ENCODE data around the gene LRRTM4.
"Not testable (repeated sequence)": the region's sequence is repeated elsewhere in the genome, so short reads cannot be mapped to it uniquely, and the experiment has no call there.

LRRTM4 gene

DNA sequence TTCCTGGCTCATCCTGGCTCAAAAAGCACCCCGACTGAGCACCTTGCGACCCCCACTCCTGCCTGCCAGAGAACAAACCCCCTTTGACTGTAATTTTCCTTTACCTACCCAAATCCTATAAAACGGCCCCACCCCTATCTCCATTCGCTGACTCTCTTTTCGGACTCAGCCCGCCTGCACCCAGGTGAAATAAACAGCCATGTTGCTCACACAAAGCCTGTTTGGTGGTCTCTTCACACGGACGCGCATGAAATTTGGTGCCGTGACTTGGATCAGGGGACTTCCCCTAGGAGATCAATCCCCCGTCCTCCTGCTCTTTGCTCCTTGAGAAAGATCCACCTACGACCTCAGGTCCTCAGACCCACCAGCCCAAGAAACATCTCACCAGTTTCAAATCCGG lies 433.8 kb downstream of the LRRTM4 start:
- not testable (repeated sequence) for DNase-seq (ENCODE audit: low read depth in 1 of 2, low spot score in 1 of 2)

DNA sequence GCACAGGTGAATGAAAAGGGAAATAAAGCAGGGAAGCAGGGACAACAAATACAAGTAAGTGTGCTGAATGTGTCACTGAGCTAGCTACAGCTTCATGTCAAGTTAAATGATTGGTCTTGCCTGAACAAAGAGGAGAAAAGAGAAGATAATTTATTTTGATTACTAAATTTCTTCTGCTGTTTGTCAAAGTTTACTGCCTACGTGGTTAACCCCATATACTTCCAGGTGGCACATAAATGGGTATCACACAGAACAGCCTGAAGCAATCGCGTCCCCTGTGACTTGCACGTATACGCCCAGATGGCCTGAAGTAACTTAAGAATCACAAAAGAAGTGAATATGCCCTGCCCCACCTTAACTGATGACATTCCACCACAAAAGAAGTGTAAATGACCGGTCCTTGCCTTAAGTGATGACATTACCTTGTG lies 434.2 kb downstream of the LRRTM4 start:
- DNase-seq (ENCODE audit: low read depth in 1 of 2, low spot score in 1 of 2): no peak

DNA sequence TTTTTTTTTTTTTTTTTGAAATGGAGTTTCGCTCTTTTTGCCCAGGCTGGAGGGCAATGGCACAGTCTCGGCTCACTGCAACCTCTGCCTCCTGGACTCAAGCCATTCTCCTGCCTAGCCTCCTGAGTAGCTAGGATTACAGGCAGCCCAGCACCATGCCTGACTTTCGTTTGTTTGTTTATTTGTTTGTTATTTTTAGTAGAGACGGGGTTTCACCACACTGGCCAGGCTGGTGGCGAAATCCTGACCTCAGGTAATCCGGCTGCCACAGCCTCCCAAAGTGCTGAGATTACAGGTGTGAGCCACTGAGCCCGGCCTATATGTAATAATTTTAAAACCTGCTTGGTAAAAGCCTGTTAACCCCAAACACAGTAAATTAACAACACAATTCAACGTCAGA lies 435.7 kb downstream of the LRRTM4 start:
- DNase-seq (ENCODE audit: low read depth in 1 of 2, low spot score in 1 of 2): no peak

GRCh38 chr2:77086051-77086450 lies 436.1 kb downstream of the LRRTM4 start:
- no peak for DNase-seq (ENCODE audit: low read depth in 1 of 2, low spot score in 1 of 2)

DNA sequence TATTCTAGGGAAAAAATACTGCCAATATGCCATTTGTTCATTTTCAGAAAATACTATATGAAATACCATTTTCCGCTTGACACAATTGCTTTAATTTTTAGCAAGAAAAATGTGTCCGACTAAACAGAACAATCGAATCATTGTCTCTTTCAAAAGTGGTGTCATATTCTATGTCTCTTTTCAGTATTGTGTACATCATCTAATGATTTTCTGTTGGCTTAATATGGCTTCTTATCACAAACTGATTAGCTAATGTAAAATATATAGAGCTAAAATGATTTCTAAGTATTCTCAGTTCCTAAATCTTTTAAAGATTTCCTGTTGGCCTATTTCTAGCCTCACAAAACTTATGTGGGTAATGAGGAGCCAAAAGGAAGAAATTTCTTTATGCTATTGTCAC lies 436.6 kb downstream of the LRRTM4 start:
- DNase-seq (ENCODE audit: low read depth in 1 of 2, low spot score in 1 of 2): no peak

GRCh38 chr2:77081597-77081996 lies 440.6 kb downstream of the LRRTM4 start:
- no peak for DNase-seq (ENCODE audit: low read depth in 1 of 2, low spot score in 1 of 2)

- DNase-seq (ENCODE audit: low read depth in 1 of 2, low spot score in 1 of 2): no peak
These were observed 457.9 kb downstream of the LRRTM4 start for GRCh38 chr2:77064324-77064723.

GRCh38 chr2:77054938-77055337 lies 467.2 kb downstream of the LRRTM4 start:
- no peak for DNase-seq (ENCODE audit: low read depth in 1 of 2, low spot score in 1 of 2)

DNA sequence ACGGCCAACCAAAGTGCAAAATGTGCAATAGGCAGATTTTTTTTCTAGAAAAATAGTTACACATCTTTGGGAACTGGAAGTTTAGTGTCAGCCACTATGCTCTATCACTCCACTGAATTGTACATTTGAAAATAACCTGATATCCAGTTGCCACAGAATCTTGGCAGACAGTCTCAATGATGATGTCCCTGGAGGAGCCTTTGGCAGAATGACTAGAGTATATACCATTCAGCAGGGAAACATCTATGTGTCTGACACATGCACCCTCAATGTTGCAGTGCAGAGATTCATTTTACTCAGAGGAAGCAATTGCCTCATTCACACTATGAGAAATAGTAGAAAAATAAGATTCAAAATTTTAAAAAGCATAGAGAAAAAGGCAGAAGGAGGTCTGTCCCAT lies 475.8 kb downstream of the LRRTM4 start:
- DNase-seq (ENCODE audit: low read depth in 1 of 2, low spot score in 1 of 2): no peak

DNA sequence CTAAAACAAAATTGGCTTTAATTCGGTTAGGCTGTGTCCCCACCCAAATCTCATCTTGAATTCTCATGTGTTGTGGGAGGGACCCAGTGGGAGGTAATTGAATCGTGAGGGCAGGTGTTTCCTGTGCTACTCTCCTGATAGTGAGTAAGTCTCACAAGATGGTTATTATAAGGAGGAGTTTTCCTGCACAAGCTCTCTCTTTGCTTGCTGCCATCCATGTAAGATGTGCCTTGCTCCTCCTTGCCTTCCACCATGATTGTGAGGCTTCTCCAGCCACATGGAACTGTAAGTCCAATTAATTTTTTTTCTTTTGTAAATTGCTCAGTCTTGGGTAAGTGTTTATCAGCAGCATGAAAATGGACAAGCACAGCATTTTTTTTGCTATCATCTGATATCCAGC lies 476.7 kb downstream of the LRRTM4 start:
- not testable (repeated sequence) for DNase-seq (ENCODE audit: low read depth in 1 of 2, low spot score in 1 of 2)

DNA sequence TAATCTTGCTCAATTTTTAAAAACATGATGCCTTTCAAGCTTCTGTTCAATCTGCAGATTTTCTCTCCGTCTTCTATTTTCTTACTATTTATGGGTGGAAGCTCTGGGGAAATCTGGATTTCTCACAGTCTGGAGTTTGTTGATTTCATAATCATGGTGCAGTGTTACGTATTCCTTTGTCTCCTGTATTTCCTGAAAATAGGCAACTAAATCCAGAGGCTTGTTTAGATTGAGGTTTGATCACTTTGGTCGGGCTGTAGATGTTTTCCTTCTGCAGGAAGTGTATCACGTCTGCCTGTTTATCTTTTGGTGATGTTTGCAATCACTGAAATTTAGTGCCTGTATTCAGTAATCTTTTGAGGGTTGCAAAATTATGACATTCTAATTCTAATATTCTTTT lies 487.7 kb downstream of the LRRTM4 start:
- DNase-seq (ENCODE audit: low read depth in 1 of 2, low spot score in 1 of 2): no peak

GRCh38 chr2:77029237-77029636 lies 492.9 kb downstream of the LRRTM4 start:
- not testable (repeated sequence) for DNase-seq (ENCODE audit: low read depth in 1 of 2, low spot score in 1 of 2)

GRCh38 chr2:77028032-77028600 lies 494.1 kb downstream of the LRRTM4 start:
- no peak for DNase-seq (ENCODE audit: low read depth in 1 of 2, low spot score in 1 of 2)

GRCh38 chr2:77025714-77026113 lies 496.5 kb downstream of the LRRTM4 start:
- no peak for DNase-seq (ENCODE audit: low read depth in 1 of 2, low spot score in 1 of 2)

DNA sequence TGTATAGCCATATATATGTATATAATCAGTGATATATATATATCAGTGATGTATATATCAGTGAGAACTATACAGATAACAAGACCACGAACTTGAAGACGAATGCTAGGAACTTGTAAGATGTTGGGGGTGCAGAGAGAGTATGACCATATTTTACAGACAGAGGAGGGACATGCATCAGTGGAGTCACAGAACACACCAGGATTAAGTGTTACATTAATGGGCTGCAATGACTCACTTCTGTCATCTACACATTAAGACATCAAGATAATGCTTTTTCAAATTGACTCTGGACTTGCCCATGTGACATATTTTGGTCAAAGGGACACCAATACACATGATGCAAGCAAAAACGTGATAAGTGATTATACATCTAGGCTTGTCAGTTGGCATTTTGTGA lies 501.0 kb downstream of the LRRTM4 start:
- DNase-seq (ENCODE audit: low read depth in 1 of 2, low spot score in 1 of 2): no peak

- no peak for DNase-seq (ENCODE audit: low read depth in 1 of 2, low spot score in 1 of 2)
These were observed 504.0 kb downstream of the LRRTM4 start for GRCh38 chr2:77018219-77018618.

- DNase-seq (ENCODE audit: low read depth in 1 of 2, low spot score in 1 of 2): no peak
These were observed 504.8 kb downstream of the LRRTM4 start for GRCh38 chr2:77017355-77017745.

- DNase-seq (ENCODE audit: low read depth in 1 of 2, low spot score in 1 of 2): no peak
These were observed 505.5 kb downstream of the LRRTM4 start for GRCh38 chr2:77016443-77017354.

- no peak for DNase-seq (ENCODE audit: low read depth in 1 of 2, low spot score in 1 of 2)
These were observed 508.2 kb downstream of the LRRTM4 start for GRCh38 chr2:77013953-77014352.

DNA sequence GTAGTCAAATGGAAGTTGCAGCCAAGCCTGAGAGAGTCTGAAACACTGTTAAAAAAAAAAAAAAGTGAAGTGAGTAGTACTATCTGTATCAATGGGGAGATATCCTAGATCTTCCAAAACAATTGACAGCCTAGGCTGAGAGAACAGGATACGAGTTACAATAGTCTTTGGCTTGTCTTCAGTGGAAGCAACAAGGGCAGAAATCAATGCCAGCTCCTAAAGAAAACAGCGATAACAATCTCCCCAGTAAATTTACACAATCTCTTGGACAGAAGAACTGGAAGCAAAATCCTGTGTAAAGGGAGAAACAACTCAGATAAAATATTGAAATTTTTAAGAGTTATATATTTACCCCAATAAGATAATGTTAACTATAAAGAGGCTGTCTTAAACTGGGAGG lies 508.7 kb downstream of the LRRTM4 start:
- DNase-seq (ENCODE audit: low read depth in 1 of 2, low spot score in 1 of 2): no peak

GRCh38 chr2:77009307-77009706 lies 512.9 kb downstream of the LRRTM4 start:
- no peak for DNase-seq (ENCODE audit: low read depth in 1 of 2, low spot score in 1 of 2)

DNA sequence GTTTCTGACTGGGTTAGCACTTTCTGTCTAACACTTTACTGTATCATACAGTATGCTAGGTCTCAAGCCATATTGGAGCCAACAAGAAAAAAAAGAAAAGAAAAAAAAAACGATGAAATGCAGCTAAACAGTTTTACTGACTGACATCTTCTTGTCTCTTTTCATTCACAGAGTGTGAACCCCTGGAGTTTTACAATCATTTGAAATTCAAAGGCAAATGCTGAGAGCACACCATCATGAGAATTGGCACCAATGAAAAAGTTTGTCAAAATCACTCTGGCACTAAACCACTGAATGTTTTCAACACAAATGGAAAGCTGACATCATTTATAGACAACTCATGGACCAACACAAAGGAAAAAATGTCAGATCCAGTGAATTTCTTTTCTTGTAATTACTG lies 513.3 kb downstream of the LRRTM4 start:
- no peak for DNase-seq (ENCODE audit: low read depth in 1 of 2, low spot score in 1 of 2)

- DNase-seq (ENCODE audit: low read depth in 1 of 2, low spot score in 1 of 2): no peak
These were observed 514.5 kb downstream of the LRRTM4 start for GRCh38 chr2:77007686-77008085.
